IPS-18a (cell line): ENCODE measurements around the gene P2RX7.
"Not testable (repeated sequence)": the region's sequence is repeated elsewhere in the genome, so short reads cannot be mapped to it uniquely, and the experiment has no call there.

Experiments
- H3K27ac ChIP-seq: one replicate; pipeline ENCODE4 v1.5.1; 2013; ENCODE audit warnings: low read length
- H3K27me3 ChIP-seq: one replicate; pipeline ENCODE4 v1.6.1; 2013; ENCODE audit warnings: mild to moderate bottlenecking, low read length; ENCODE audit not compliant: control insufficient read depth, insufficient read depth
- H3K36me3 ChIP-seq: one replicate; pipeline ENCODE4 v1.6.1; 2013; ENCODE audit warnings: low read depth, low read length; ENCODE audit not compliant: control insufficient read depth
- H3K4me1 ChIP-seq: one replicate; pipeline ENCODE4 v1.6.1; 2013; ENCODE audit warnings: low read depth, low read length; ENCODE audit not compliant: control insufficient read depth
- H3K4me3 ChIP-seq: one replicate; pipeline ENCODE4 v1.5.1; 2013; ENCODE audit warnings: low read length
- H3K9ac ChIP-seq: one replicate; pipeline ENCODE4 v1.6.1; 2013; ENCODE audit warnings: mild to moderate bottlenecking, low read length, moderate library complexity
- H3K9me3 ChIP-seq: one replicate; pipeline ENCODE4 v1.6.1; 2013; ENCODE audit warnings: low read depth, low read length; ENCODE audit not compliant: control insufficient read depth

P2RX7 gene

DNA sequence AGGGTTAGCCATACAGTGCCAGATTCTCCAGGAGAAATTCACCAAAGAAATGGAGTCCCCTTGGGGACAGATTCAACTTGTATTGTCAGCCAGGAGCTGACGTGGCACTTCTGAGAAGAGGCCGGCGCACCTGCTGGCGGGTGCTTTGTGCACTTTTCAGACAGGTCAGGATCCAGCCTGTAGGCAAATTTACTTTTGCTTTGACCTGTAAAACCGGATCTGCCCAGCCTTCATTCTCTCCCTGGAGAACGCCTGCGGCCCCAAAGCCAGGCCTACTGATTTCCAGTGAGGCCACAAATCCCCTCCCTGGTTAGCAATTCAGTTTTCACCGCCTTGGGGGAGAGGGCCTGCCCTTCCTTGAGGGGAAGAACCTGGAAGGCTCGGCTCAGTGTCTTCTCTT, 94.6 kb downstream of the P2RX7 start:
- Histone ChIP-seq H3K36me3 (no peaks in the 10 kb centered on the region), H3K4me1 (no peaks in the 10 kb centered on the region), H3K9ac (no peak overlapping the region), H3K9me3 (no peaks in the 10 kb centered on the region), H3K27me3 (no peaks in the 10 kb centered on the region), H3K4me3 (no peak overlapping the region), H3K27ac (no peak overlapping the region)

GRCh38 chr12:121228919-121229665, 96.4 kb downstream of the P2RX7 start:
- no peak overlapping the region for H3K27ac ChIP-seq
- H3K9ac ChIP-seq = no peak overlapping the region
- no peaks in the 10 kb centered on the region for H3K9me3 ChIP-seq
- H3K27me3 ChIP-seq = no peaks in the 10 kb centered on the region
- no peaks in the 10 kb centered on the region for H3K4me1 ChIP-seq
- H3K36me3 ChIP-seq = no peaks in the 10 kb centered on the region
- H3K4me3 ChIP-seq = no peak overlapping the region

DNA sequence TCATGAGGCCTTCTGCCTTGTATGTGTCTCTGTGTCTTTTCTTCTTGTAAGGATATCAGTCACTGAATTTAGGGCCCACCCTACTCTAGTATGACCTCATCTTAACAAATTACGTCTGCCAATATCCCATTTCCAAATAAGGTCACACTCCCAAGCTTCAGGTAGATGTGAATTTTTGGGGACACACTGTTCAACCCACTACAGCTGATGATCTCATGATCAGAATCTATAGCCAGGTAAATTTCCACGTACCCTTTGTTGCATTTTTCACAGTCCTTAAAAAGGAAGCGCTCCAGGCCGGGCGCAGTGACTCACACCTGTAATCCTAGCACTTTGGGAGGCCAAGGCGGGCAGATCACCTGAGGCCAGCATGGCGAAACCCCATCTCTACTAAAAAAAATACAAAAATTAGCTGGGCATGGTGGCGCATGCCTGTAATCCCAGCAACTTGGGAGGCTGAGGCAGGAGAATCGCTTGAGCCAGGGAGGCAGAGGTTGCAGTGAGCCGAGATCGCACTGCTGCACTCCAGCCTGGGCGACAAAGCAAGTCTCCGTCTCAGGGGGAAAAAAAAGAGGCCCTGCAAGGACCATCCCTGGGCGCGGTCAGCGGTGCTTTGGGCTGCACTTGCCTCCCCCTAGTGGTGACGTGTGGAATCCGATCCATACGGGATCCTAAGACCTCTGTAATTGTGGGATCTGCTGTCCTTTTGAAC, 97.3 kb downstream of the P2RX7 start:
- H3K9me3 ChIP-seq, H3K27me3 ChIP-seq, H3K9ac ChIP-seq, H3K4me1 ChIP-seq, H3K36me3 ChIP-seq, H3K27ac ChIP-seq, H3K4me3 ChIP-seq: not testable (repeated sequence)

DNA sequence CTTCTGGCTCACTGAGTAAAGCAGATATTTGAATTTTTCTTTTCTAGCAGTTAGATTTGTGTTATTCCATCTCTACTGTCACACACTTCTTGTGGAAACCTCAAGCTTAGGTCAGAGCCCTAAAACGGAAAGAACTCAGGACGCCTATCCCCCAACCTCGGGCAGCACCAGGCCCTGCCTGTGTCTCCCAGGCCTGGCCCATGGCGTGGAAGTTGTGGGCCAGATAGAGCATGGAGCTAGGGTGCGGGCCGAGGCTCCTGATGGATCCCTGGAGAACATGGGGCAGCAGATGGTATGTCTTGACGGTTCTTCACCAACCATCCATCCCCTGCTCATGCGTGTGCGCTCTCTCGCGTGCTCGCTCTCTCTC, 97.8 kb downstream of the P2RX7 start:
- no peaks in the 10 kb centered on the region for H3K4me1 ChIP-seq
- H3K9me3 ChIP-seq = no peaks in the 10 kb centered on the region
- no peak overlapping the region for H3K27ac ChIP-seq
- no peak overlapping the region for H3K4me3 ChIP-seq
- no peaks in the 10 kb centered on the region for H3K36me3 ChIP-seq
- no peaks in the 10 kb centered on the region for H3K27me3 ChIP-seq
- no peak overlapping the region for H3K9ac ChIP-seq

GRCh38 chr12:121232163-121232562, 99.5 kb downstream of the P2RX7 start:
- no peak overlapping the region for H3K9ac ChIP-seq
- H3K36me3 ChIP-seq = no peaks in the 10 kb centered on the region
- no peaks in the 10 kb centered on the region for H3K9me3 ChIP-seq
- H3K4me1 ChIP-seq = no peaks in the 10 kb centered on the region
- H3K27me3 ChIP-seq = no peaks in the 10 kb centered on the region
- H3K4me3 ChIP-seq = no peak overlapping the region
- H3K27ac ChIP-seq = no peak overlapping the region

- H3K4me3 ChIP-seq = no peak overlapping the region
- peaks cover 4% of the 10 kb centered on the region for H3K36me3 ChIP-seq
- H3K4me1 ChIP-seq = no peaks in the 10 kb centered on the region
- no peaks in the 10 kb centered on the region for H3K27me3 ChIP-seq
- no peak overlapping the region for H3K9ac ChIP-seq
- H3K9me3 ChIP-seq = no peaks in the 10 kb centered on the region
- no peak overlapping the region for H3K27ac ChIP-seq
Measured at GRCh38 chr12:121232977-121233627, 100.4 kb downstream of the P2RX7 start.

- H3K27me3 ChIP-seq = no peaks in the 10 kb centered on the region
- H3K36me3 ChIP-seq = peaks cover 4% of the 10 kb centered on the region
- H3K4me3 ChIP-seq = no peak overlapping the region
Measured at GRCh38 chr12:121233628-121234020, 100.9 kb downstream of the P2RX7 start.

GRCh38 chr12:121236776-121237175, 104.1 kb downstream of the P2RX7 start:
- Histone ChIP-seq H3K27ac (no peak overlapping the region), H3K4me3 (no peak overlapping the region), H3K9ac (no peak overlapping the region), H3K36me3 (peaks cover 4% of the 10 kb centered on the region), H3K9me3 (no peaks in the 10 kb centered on the region), H3K4me1 (peaks cover 14% of the 10 kb centered on the region), H3K27me3 (no peaks in the 10 kb centered on the region)

More at GRCh38 chr12:121233628-121234020, 100.9 kb downstream of the P2RX7 start:
- H3K9ac ChIP-seq = no peak overlapping the region
- no peak overlapping the region for H3K27ac ChIP-seq
- H3K9me3 ChIP-seq = no peaks in the 10 kb centered on the region
- H3K4me1 ChIP-seq = peaks cover 5% of the 10 kb centered on the region

DNA sequence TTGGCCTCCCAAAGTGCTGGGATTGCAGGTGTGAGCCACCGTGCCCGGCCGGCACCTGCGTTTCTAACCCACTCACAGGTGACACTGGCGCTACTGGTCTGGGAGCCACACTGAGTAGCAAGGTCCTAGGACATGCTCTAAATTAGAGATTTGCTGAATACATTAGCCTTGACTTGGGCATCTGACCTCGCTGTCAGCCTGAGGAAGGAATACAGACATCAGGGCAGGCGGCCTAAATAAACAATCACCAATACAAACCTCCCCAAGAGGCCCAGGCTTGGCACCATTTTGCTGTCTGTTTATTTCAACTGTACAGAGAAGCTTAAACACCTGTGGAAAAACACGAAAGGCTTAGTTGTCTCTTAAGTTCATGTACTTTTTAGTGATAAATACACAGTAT, 104.7 kb downstream of the P2RX7 start:
- no peak overlapping the region for H3K4me3 ChIP-seq

More for the DNA sequence above, 104.7 kb downstream of the P2RX7 start:
- H3K27me3 ChIP-seq = no peaks in the 10 kb centered on the region
- H3K36me3 ChIP-seq = peaks cover 4% of the 10 kb centered on the region
- H3K4me1 ChIP-seq = peaks cover 14% of the 10 kb centered on the region
- no peak overlapping the region for H3K27ac ChIP-seq
- no peak overlapping the region for H3K9ac ChIP-seq
- H3K9me3 ChIP-seq = no peaks in the 10 kb centered on the region
